ENCODE data around the gene GOT1.

The GOT1 gene

DNA sequence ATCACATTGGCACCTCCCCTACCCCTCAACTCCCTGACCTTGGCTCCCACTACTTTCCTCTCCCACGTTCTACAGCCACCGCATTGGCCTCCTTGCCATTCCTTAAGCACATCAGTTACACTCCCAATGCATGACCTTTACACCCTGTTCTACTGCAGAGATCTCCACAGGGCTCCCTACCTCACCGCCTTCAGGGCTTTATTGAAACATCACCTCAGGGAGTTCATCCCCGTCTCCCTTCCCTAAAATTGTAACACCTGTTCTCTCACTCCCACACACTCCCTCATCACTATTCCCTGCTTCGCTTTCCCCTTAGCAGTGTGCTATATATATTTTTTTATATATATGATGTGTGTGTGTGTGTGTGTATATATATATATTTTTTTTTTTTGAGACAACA, 82.8 kb downstream of the GOT1 start:
- H3K4me3 ChIP-seq (ENCODE audit: low read length), result no peak overlapping the region
- TF ChIP-seq, protein P1, sequence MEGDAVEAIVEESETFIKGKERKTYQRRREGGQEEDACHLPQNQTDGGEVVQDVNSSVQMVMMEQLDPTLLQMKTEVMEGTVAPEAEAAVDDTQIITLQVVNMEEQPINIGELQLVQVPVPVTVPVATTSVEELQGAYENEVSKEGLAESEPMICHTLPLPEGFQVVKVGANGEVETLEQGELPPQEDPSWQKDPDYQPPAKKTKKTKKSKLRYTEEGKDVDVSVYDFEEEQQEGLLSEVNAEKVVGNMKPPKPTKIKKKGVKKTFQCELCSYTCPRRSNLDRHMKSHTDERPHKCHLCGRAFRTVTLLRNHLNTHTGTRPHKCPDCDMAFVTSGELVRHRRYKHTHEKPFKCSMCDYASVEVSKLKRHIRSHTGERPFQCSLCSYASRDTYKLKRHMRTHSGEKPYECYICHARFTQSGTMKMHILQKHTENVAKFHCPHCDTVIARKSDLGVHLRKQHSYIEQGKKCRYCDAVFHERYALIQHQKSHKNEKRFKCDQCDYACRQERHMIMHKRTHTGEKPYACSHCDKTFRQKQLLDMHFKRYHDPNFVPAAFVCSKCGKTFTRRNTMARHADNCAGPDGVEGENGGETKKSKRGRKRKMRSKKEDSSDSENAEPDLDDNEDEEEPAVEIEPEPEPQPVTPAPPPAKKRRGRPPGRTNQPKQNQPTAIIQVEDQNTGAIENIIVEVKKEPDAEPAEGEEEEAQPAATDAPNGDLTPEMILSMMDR (conservative IDR thresholded peaks at IDR 0.05; ENCODE audit: low read depth, low read length), result no peak
- no peak for DNase-seq (ENCODE audit: low read depth)
